ENCODE measurements around the gene RPS19. TPM values are rescaled to one million over a fixed set of nuclear protein-coding genes. Genes with fewer than 3 reads are reported as not detected.
"Not testable (repeated sequence)": the region's sequence is repeated elsewhere in the genome, so short reads cannot be mapped to it uniquely, and the experiment has no call there.

RPS19 gene
- total RNA-seq, 2 donors from 2014 or later: 1,179 to 1,248 TPM

GRCh38 chr19:41913538-41914423 lies 53.7 kb downstream of the RPS19 start:
- no peak for DNase-seq (ENCODE audit: low spot score)
- 7% methylated on average over 21 of the region's 21 CpGs for WGBS
- Histone ChIP-seq H3K4me1 (replicated peaks) (no peaks in the 10 kb centered on the region), H3K27me3 (replicated peaks; ENCODE audit: insufficient read depth) (peaks cover 14% of the 10 kb centered on the region), H3K27ac (no peak overlapping the region), H3K9me3 (no peaks in the 10 kb centered on the region), H3K36me3 (no peaks in the 10 kb centered on the region), H3K4me3 (no peak overlapping the region)
- intact Hi-C loops (cut with DNase I): no loop called here
- TF ChIP-seq CTCF (IDR thresholded peaks at IDR 0.05) (no peak), POLR2A (IDR thresholded peaks at IDR 0.05) (no peak), POLR2AphosphoS5 (IDR thresholded peaks at IDR 0.05) (no peak)

- intact Hi-C loops (cut with DNase I): not testable (repeated sequence)
Observed at GRCh38 chr19:41914424-41914834, 54.4 kb downstream of the RPS19 start.

GRCh38 chr19:41915021-41915775 lies 55.1 kb downstream of the RPS19 start:
- Histone ChIP-seq H3K27ac (no peak overlapping the region), H3K4me1 (replicated peaks) (no peaks in the 10 kb centered on the region), H3K27me3 (replicated peaks; ENCODE audit: insufficient read depth) (peaks cover 14% of the 10 kb centered on the region), H3K36me3 (no peaks in the 10 kb centered on the region), H3K4me3 (no peak overlapping the region), H3K9me3 (no peaks in the 10 kb centered on the region)
- WGBS: 4% methylated on average over 38 of the region's 38 CpGs
- no peak for TF ChIP-seq POLR2AphosphoS5 (IDR thresholded peaks at IDR 0.05)
- no peak for TF ChIP-seq POLR2A (IDR thresholded peaks at IDR 0.05)
- TF ChIP-seq CTCF (IDR thresholded peaks at IDR 0.05): no peak
- intact Hi-C loops (cut with DNase I): no loop called here
- DNase-seq (ENCODE audit: low spot score): no peak

More at GRCh38 chr19:41914424-41914834, 54.4 kb downstream of the RPS19 start:
- not testable (repeated sequence) for H3K9me3 ChIP-seq; H3K36me3 ChIP-seq; DNase-seq (ENCODE audit: low spot score); H3K27ac ChIP-seq; H3K4me1 ChIP-seq (replicated peaks); H3K4me3 ChIP-seq
- peaks cover 14% of the 10 kb centered on the region for H3K27me3 ChIP-seq (replicated peaks; ENCODE audit: insufficient read depth)
- 0% methylated on average over 2 of the region's 5 CpGs for WGBS

- TF ChIP-seq CTCF (IDR thresholded peaks at IDR 0.05): no peak
- TF ChIP-seq POLR2A (IDR thresholded peaks at IDR 0.05): no peak
- no peak for TF ChIP-seq POLR2AphosphoS5 (IDR thresholded peaks at IDR 0.05)
- intact Hi-C loops (cut with DNase I): no loop called here
- WGBS: 36% methylated on average over 26 of the region's 27 CpGs
- Histone ChIP-seq H3K27ac (no peak overlapping the region), H3K9me3 (no peaks in the 10 kb centered on the region), H3K27me3 (replicated peaks; ENCODE audit: insufficient read depth) (peaks cover 14% of the 10 kb centered on the region), H3K36me3 (no peaks in the 10 kb centered on the region), H3K4me3 (no peak overlapping the region), H3K4me1 (replicated peaks) (no peaks in the 10 kb centered on the region)
- no peak for DNase-seq (ENCODE audit: low spot score)
Observed at GRCh38 chr19:41915776-41916414, 55.8 kb downstream of the RPS19 start.

- H3K36me3 ChIP-seq: no peaks in the 10 kb centered on the region
- H3K9me3 ChIP-seq: no peaks in the 10 kb centered on the region
- no peak for TF ChIP-seq CTCF (IDR thresholded peaks at IDR 0.05)
- TF ChIP-seq POLR2A (IDR thresholded peaks at IDR 0.05): no peak
- TF ChIP-seq POLR2AphosphoS5 (IDR thresholded peaks at IDR 0.05): no peak
- 56% methylated on average over 12 of the region's 12 CpGs for WGBS
- H3K27me3 ChIP-seq (replicated peaks; ENCODE audit: insufficient read depth): peaks cover 23% of the 10 kb centered on the region
- intact Hi-C loops (cut with DNase I): no loop called here
- H3K27ac ChIP-seq: no peak overlapping the region
- no peak overlapping the region for H3K4me3 ChIP-seq
- H3K4me1 ChIP-seq (replicated peaks): no peaks in the 10 kb centered on the region
- DNase-seq (ENCODE audit: low spot score): no peak
Observed at GRCh38 chr19:41917676-41918075, 57.6 kb downstream of the RPS19 start.

All from prostate gland (tissue), 2 donors.